ELR (cell line): Measurements from ENCODE around the gene PKNOX2.

Experiments used
- DNase-seq: peaks from one replicate; pipeline ENCODE4 v3.0.0-alpha.2; 2015; ENCODE audit warnings: low read depth

The PKNOX2 gene

GRCh38 chr11:125413226-125413625 is 248.7 kb downstream of the PKNOX2 start:
- DNase-seq, result no peak

GRCh38 chr11:125414121-125414520 is 249.6 kb downstream of the PKNOX2 start:
- no peak for DNase-seq

- DNase-seq, result no peak
These were observed 252.7 kb downstream of the PKNOX2 start for GRCh38 chr11:125416981-125417935.

GRCh38 chr11:125418396-125418795 is 253.8 kb downstream of the PKNOX2 start:
- no peak for DNase-seq

- DNase-seq, result no peak
These were observed 258.1 kb downstream of the PKNOX2 start for GRCh38 chr11:125422681-125423080.

- DNase-seq, result peak; percentile 17
These were observed 258.8 kb downstream of the PKNOX2 start for GRCh38 chr11:125423247-125423849.

GRCh38 chr11:125425601-125426000 is 261.1 kb downstream of the PKNOX2 start:
- DNase-seq, result no peak

- no peak for DNase-seq
These were observed 262.4 kb downstream of the PKNOX2 start for GRCh38 chr11:125426818-125427528.

- no peak for DNase-seq
These were observed 264.1 kb downstream of the PKNOX2 start for GRCh38 chr11:125428486-125429173.

GRCh38 chr11:125429174-125429707 is 264.7 kb downstream of the PKNOX2 start:
- DNase-seq, result peak; percentile 64

- DNase-seq, result no peak
These were observed 265.5 kb downstream of the PKNOX2 start for GRCh38 chr11:125429807-125430678.

- no peak for DNase-seq
These were observed 266.5 kb downstream of the PKNOX2 start for GRCh38 chr11:125431009-125431408.

- DNase-seq, result no peak
These were observed 266.9 kb downstream of the PKNOX2 start for GRCh38 chr11:125431481-125431880.

- DNase-seq, result peak; percentile 59
These were observed 269.0 kb downstream of the PKNOX2 start for GRCh38 chr11:125433454-125434121.

- peak; percentile 22 for DNase-seq
These were observed 271.1 kb downstream of the PKNOX2 start for GRCh38 chr11:125435461-125436238.

GRCh38 chr11:125441648-125442410 is 277.3 kb downstream of the PKNOX2 start:
- DNase-seq, result no peak

- DNase-seq, result no peak
These were observed 278.4 kb downstream of the PKNOX2 start for GRCh38 chr11:125442946-125443345.

- DNase-seq, result no peak
These were observed 279.3 kb downstream of the PKNOX2 start for GRCh38 chr11:125443767-125444311.
